ENCODE results near the gene PIGB.
"Not testable (repeated sequence)": the region's sequence is repeated elsewhere in the genome, so short reads cannot be mapped to it uniquely, and the experiment has no call there.

The PIGB gene

GRCh38 chr15:55302801-55303200 is 16.2 kb upstream of the PIGB start:
- not testable (repeated sequence) for DNase-seq

- DNase-seq, result no peak
Measured at GRCh38 chr15:55319537-55320237, 665 bp downstream of the PIGB start.

DNA sequence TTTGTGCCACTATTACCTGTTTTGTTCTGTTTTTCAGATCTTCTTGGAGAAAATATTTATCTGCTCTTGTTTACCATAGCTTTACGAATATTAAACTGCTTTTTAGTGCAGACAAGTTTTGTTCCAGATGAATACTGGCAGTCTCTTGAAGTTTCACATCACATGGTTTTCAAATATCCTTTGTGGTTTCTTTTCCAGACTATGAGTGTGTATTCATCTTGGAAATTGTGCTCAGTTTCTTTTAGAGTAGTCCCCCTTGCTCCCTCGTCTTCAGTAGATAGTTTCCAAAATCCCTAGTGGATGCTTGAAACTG is 1.2 kb downstream of the PIGB start:
- DNase-seq, result no peak

DNA sequence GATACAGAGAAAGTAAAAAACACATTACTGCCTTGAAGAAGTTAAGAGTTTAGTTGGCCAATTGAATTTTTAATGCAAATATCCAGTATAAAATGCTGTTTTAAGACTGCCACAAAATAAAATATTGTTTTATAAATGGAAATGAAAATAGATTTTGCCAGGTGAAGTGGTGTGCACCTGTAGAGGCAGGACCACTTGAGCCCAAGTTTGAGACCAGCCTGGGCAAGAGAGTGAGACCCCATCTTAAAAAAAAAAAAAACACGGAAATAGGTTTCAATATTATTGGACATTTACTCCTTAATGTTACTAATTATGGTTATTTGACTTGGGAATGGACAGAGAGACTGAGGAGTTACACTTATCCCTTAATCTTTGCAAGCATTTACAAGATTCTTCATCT is 1.9 kb downstream of the PIGB start:
- no peak for DNase-seq

DNA sequence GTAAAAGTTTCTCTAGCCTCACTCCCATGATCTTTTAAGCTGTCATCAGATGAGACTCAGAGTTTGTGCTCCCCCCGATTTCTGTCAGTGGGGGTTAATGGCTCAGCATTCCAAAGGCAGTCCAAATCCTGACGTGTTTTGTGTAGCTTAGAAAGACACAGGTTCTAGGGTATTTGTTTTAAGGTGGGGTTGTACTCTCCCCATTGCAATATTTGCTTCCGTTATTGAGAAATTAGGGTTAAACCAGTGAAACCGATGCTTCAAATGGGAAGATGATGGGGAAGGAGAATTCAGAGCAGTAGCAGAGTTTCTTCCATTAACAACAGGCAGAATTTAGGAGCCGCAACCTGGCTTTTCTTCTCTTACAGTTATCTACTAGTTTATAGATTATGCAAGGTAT is 3.4 kb downstream of the PIGB start:
- DNase-seq, result no peak

GRCh38 chr15:55327387-55327786 is 8.4 kb downstream of the PIGB start:
- no peak for DNase-seq

DNA sequence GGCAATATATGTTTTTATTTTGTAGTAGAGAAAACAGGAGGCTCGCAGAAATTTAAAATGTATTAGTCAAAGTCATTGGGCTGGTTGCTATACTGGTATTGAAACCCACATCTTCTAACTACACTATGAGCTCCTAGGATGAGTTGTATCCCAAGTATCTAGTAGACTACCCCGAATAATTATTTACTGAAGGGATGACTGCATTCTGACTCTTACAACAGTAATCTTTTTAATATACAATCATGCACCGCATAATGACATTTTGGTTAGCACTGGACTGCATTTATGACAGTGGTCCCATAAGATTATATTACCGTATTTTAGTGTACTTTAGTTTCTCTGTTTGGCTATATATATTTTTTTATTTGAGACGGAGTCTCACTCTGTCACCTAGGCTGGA is 15.3 kb downstream of the PIGB start:
- DNase-seq, result no peak

GRCh38 chr15:55334997-55335396 is 16.0 kb downstream of the PIGB start:
- DNase-seq, result no peak

DNA sequence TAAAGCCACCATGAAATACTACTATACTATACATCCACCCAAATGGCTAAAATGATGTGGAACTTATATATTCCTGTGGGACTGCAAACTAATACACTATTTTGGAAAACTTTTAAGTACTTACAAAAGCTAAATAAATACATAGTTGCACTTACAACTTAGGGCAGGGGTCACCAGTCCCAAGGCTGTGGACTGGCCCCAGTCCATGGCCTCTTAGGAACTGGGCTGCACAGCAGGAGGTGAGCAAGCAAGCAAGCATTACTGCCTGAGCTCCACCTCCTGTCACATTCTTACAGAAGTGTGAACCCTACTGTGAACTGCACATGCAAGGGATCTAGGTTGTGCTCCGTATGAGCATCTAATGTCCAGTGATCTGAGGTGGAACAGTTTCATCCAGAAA is 18.1 kb downstream of the PIGB start:
- no peak for DNase-seq

DNA sequence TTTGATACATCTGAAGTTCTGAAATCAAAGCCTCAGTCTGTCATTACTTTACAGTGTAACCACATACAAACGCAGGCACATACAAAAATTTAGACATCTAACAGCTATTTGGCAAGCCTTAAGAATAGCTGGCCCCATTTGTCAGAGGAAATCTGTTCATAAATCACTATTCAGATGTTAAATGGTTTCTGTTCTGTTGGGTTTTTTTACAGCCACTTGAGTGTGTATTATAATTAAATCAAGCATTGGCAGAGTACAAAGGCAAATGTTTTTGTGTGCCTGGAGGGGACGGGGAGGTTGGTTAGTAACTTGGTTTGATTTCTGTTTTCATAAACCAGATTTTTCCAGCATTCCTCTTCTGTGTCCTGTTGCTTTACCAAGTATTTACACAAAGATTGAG is 24.1 kb downstream of the PIGB start:
- DNase-seq, result no peak

DNA sequence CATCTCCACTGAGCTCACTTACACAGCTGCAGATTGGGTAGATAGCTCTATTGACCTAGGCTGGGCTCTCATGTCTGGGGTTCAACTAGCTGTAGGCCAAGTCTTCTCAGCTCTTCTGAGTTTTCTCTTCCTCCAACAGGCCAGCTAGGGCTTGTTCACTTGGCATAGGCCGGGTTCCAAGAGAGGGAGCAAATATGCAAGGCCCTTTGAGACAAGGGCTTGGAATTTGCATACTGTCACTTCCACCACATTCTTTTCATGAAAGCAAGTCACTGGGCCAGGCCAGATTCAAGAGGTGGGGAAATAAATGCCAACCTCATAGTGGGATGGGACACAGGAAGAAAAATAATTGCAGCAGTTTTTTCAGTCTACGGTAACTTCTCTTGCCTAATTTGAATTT is 25.2 kb downstream of the PIGB start:
- DNase-seq, result no peak

GRCh38 chr15:55348281-55348778 is 29.3 kb downstream of the PIGB start:
- DNase-seq, result no peak

DNA sequence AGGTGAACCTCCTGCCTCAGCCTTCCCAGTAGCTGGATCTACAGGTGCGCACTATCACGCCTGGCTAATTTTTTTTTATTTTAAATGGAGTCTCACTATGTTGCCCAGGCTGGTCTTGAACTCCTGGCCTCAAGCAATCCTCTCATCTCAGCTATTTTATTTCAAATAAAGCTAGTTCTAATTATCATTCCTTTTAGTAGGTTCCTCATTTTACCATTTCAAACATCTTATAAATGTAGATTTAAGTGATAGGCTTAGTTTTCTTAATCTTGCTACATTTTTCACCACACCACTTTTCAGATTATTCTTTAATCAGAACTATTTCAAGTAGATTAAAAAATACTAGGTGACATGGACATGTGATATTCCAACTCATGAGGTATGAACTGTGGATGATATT is 30.3 kb downstream of the PIGB start:
- DNase-seq, result no peak

DNA sequence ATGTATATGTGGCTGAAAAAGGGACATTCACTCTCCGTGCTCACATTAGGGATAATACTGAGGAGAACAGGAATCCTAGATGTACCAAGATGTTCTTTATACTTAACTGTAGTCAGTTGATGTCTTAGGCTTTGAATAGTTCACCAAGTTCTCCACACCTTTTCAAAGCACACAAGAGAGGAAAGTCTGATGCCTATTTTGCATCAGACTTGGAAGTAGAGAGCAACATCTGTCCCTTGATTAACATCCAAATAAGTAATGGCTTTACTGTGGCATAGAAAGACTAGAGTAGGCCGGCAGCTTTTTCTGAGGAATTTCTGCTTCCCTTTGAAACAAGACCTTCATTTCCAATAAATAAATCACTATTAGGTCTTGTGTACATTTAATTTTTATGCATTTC is 34.0 kb downstream of the PIGB start:
- no peak for DNase-seq

DNA sequence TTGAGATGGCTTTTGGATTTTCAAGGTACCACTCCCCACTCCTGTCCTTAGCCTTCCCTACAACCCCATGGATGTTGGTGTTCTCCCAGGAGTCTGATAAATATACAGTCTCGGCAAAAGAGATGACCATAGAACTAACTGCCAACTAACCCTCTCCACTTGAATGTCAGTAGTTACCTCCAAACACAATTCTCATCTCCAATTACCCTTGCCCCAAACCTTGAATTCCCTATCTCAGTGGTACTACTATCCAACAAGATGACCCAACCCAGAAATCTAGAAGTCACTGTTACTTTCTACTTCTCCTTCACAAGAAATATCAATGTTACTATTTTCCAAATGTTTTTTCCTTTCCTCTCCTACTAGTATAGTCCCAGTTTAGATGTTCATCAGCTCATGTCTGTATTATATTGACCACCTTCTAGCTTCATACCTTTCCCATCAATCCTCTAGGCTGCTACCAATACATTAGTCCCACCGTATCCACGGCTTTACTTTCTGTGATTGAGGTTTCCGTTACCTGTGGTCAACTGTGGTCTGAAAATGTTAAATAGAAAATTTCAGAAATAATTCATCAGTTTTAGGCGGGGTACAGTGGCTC is 38.1 kb downstream of the PIGB start:
- DNase-seq, result no peak

DNA sequence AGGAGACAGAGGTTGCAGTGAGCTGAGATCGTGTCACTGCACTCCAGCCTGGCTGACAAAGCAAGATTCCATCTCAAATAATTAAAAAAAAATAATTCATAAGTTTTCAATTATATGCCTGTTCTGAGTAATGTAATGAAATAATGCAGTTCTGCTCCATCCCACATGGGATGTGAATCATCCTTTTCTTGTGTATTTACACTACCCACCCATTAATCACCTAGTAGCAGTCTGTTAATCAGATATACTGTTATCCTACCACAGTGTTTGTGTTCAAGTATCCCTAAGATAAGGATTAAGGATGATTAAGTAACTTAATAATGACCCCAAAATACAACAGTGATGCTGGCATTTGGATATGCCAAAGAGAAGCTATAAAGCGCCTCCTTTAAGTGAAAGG is 38.8 kb downstream of the PIGB start:
- DNase-seq, result no peak

DNA sequence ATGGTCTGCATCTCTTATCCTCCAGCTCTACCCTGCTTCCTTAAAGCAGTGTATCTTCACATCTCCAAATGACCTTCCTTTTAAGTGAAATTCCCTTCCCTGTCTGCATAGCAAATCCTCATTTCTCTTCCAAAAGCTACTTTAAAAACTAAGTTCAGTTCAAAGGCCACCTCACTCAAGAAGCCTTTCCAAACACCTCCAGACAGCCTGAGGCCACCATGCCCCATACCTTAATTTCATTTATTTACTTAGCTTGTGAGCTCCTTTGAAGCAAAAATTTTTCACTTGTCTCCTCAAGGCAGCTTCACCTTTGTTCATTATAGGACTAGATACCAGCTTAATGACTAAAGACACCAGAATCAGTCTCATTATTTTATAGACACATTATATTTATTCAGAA is 39.4 kb downstream of the PIGB start:
- DNase-seq, result no peak

GRCh38 chr15:55360256-55360655 is 41.2 kb downstream of the PIGB start:
- no peak for DNase-seq

DNA sequence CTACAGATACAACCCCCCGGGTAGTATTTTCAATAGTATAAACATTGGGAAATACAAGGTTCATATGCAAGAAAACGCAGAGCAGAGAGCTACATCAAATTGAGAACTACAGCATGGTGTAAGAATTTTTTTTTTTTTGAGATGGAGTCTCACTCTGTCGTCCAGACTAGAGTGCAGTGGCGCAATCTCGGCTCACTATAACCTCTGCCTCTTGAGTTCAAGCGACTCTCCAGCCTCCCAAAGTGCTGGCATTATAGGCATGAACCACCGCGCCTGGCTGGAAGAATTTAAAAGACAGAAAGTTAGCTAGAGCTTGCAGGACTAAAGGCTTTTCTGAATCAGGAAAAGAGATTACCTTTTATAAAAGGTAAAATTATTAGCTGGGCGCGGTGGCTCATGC is 42.0 kb downstream of the PIGB start:
- DNase-seq, result no peak

DNA sequence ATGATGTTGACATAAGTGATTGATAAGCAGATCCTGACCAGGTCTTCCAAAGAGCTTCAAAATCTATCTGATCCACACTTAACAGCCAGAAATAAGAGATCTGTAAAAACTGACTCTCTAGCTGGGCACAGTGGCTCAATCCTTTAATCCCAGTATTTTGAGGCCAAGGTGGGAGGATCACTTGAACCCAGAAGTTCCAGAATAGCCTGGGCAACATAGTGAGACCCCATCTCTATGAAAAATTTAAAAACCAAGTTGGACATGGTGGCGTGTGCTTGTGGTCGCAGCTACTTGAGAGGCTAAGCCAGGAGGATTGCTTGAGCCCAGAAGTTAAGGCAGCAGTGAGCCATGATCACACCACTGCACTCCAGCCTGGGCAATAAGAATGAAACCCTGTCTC is 43.6 kb downstream of the PIGB start:
- DNase-seq, result no peak

- no peak for DNase-seq
Measured at GRCh38 chr15:55366981-55367380, 48.0 kb downstream of the PIGB start.

- no peak for DNase-seq
Measured at GRCh38 chr15:55372701-55373440, 53.8 kb downstream of the PIGB start.

- DNase-seq, result no peak
Measured at GRCh38 chr15:55379095-55379494, 60.1 kb downstream of the PIGB start.

DNA sequence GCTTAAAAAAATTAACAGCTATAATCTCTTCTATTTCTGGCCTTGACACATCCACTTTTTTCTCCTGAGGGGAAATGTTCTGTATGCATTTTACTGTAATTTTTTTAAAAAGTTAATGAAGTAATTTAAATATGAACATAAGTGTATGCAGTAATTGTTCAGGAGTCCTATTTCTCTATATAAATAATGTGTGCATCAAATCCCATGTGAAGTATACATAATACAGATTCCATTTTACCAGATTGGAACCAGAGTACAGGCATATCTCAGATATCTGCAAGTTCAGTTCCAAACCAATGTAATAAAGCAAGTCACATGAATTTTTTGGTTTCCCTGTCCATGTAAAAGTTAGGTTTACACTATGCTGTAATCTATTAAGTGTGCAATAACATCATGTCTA is 62.6 kb downstream of the PIGB start:
- DNase-seq, result no peak

GRCh38 chr15:55383687-55384086 is 64.7 kb downstream of the PIGB start:
- DNase-seq, result no peak

All from activated CD8-positive, alpha-beta memory T cell treated with anti-CD3 and anti-CD28 coated beads for 24 hours (primary cell).